ENCODE measurements around the gene NRCAM.

DNA sequence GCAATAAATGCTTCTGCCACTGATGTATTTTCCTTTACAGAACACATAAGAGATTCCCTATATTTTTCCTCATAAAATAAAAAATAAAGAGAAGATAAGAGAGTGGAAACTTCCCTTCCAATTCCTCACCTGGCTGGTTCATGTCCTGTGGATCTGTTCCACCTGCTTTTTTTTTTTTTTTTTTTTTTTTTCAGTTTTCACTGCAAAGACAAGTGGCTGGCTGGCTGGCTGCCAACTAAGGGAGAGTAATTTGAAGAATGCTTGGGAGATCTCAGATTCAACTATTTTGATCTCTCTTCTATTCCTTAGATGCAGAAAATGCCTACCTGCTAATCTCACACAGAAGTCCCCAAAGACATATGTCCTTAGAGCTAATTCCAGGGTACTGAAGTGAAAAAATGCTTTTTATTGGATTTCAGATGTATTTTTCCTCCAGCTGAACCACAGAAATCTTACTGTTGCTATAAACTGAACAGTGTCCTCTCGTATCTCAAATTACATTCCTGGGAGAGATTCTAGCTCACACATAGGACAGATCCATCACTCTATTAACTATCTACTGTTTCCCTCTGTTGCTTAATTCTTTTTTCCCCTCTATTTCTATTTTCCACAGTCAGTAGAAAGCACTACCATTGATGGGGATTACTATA lies 120.8 kb downstream of the NRCAM start:
- TF ChIP-seq ZC3H10 (CRISPR knock-in tag; IDR thresholded peaks at IDR 0.05): no peak
- TF ChIP-seq SNAI2 (CRISPR knock-in tag; IDR thresholded peaks at IDR 0.05): no peak
